ENCODE measurements around the gene CALN1. TPM values are rescaled to one million over a fixed set of nuclear protein-coding genes. Genes with fewer than 3 reads are reported as not detected.
"Not testable (repeated sequence)": the region's sequence is repeated elsewhere in the genome, so short reads cannot be mapped to it uniquely, and the experiment has no call there.

CALN1 gene
- total RNA-seq, 1 experiment from 2014 or later = not detected

DNA sequence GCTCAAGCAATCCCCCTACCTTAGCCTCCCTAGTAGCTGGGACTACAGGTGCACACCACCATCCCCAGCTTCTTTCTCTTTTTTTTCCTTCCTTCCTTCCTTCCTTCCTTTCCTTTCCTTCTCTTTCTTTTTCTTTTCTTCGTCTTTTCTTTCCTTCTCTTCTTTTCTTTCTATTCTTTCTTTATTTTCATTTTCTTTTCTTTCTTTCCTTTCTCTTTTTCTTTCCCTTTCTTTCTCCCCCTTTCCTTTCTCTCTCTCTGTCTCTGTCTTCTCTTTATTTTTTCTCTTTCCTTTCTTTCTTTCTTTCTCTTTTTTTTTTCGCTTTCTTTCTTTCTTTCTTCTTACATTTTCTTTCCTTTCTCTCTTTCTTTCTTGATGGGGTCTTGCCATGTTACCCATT is 658.9 kb downstream of the CALN1 start:
- Histone ChIP-seq H2AFZ (ENCODE audit: low read length) (no peak overlapping the region), H3K27ac (ENCODE audit: low read length) (no peak overlapping the region), H3K9me2 (replicated peaks; ENCODE audit: insufficient read depth, low read length) (no peaks in the 10 kb centered on the region), H3K79me2 (ENCODE audit: low read length) (no peaks in the 10 kb centered on the region), H3K4me1 (ENCODE audit: low read length) (no peaks in the 10 kb centered on the region), H3K27me3 (ENCODE audit: low read length) (no peaks in the 10 kb centered on the region), H4K20me1 (ENCODE audit: insufficient read depth, low read depth, low read length) (no peaks in the 10 kb centered on the region), H3K36me3 (ENCODE audit: insufficient read depth, low read length) (no peaks in the 10 kb centered on the region), H3K9ac (ENCODE audit: low read length) (no peak overlapping the region), H3K4me3 (ENCODE audit: low read length) (no peak overlapping the region), H3K4me2 (ENCODE audit: low read depth, low read length, poor library complexity, severe bottlenecking) (no peak overlapping the region), H3K9me3 (ENCODE audit: low read length) (no peaks in the 10 kb centered on the region; the same call in 1 of the 2 replicates)
- no peak for DNase-seq

DNA sequence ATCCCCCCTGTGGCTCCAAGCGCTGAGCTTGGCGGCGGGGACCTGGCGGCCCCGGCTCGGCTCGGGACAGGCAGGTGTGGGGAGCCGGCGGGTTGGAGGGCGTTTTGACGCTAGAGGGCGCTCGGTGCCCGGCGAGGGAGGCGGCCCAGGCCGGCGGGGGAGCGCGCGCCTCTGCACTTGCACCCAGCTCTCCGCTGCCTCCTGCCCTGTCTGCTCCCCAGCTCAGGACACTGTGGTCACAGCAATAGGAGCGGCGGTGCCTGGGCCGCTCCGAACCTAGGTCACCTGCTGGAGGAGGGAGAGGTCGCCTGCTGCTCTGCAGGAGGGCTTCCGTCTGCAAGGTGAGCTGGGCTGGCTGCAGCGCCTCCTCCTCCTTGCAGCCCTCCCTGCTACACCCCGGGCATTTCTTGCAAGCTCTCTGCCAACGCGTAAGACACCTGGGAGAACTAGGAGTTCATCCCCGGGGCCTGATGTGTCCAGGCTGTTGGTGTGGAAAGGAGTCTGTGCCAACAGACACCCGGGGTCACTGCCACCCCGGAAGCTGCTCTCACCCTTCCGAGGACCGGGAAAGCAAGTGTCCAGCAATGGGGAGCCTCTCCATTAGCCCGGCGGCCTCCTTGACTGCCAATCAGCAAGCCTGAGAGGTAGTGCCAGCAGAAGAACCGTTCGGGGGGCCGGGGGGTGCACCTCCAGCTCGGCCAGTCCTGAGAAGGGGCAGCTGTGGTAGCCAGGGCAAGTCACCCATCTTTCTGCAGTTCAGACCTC is 659.8 kb downstream of the CALN1 start:
- H4K20me1 ChIP-seq (ENCODE audit: insufficient read depth, low read depth, low read length) = no peaks in the 10 kb centered on the region
- no peaks in the 10 kb centered on the region for H3K9me2 ChIP-seq (replicated peaks; ENCODE audit: insufficient read depth, low read length)
- H3K4me1 ChIP-seq (ENCODE audit: low read length) = no peaks in the 10 kb centered on the region
- H3K27me3 ChIP-seq (ENCODE audit: low read length) = no peaks in the 10 kb centered on the region
- H3K36me3 ChIP-seq (ENCODE audit: insufficient read depth, low read length) = no peaks in the 10 kb centered on the region
- no peak overlapping the region for H3K9ac ChIP-seq (ENCODE audit: low read length)
- H3K4me2 ChIP-seq (ENCODE audit: low read depth, low read length, poor library complexity, severe bottlenecking) = no peak overlapping the region
- no peak overlapping the region for H3K4me3 ChIP-seq (ENCODE audit: low read length)
- H3K79me2 ChIP-seq (ENCODE audit: low read length) = no peaks in the 10 kb centered on the region
- H3K9me3 ChIP-seq (ENCODE audit: low read length) = no peaks in the 10 kb centered on the region; the same call in 1 of the 2 replicates
- no peak overlapping the region for H3K27ac ChIP-seq (ENCODE audit: low read length)
- H2AFZ ChIP-seq (ENCODE audit: low read length) = no peak overlapping the region
- DNase-seq = no peak

GRCh38 chr7:71750290-71750689 is 661.8 kb downstream of the CALN1 start:
- Histone ChIP-seq H2AFZ (ENCODE audit: low read length) (no peak overlapping the region), H3K4me1 (ENCODE audit: low read length) (no peaks in the 10 kb centered on the region), H3K4me3 (ENCODE audit: low read length) (no peak overlapping the region), H3K9me2 (replicated peaks; ENCODE audit: insufficient read depth, low read length) (no peaks in the 10 kb centered on the region), H3K9ac (ENCODE audit: low read length) (no peak overlapping the region), H3K79me2 (ENCODE audit: low read length) (no peaks in the 10 kb centered on the region), H3K4me2 (ENCODE audit: low read depth, low read length, poor library complexity, severe bottlenecking) (no peak overlapping the region), H3K9me3 (ENCODE audit: low read length) (no peaks in the 10 kb centered on the region), H4K20me1 (ENCODE audit: insufficient read depth, low read depth, low read length) (no peaks in the 10 kb centered on the region), H3K27me3 (ENCODE audit: low read length) (no peaks in the 10 kb centered on the region), H3K27ac (ENCODE audit: low read length) (no peak overlapping the region), H3K36me3 (ENCODE audit: insufficient read depth, low read length) (no peaks in the 10 kb centered on the region)
- DNase-seq = no peak

DNA sequence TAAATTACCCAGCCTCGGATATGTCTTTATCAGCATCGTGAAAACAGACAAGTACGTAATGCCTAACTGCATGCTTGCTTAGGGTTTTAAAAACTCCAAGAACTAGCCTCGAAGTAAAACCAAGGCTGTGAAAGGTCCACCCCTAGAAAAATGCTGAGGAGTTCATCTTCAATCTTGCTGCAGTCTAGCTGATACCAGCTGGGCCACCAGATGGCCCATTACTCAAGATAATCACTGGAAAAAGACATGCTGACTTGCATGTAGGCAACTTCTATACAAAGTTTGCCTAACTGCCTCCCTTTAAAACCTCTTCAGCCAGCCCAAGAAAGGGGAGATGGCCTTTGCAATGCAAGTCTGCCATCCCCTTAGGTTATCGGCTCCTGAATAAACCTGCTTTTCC is 666.1 kb downstream of the CALN1 start:
- H3K36me3 ChIP-seq (ENCODE audit: insufficient read depth, low read length) = no peaks in the 10 kb centered on the region
- no peak overlapping the region for H3K4me2 ChIP-seq (ENCODE audit: low read depth, low read length, poor library complexity, severe bottlenecking)
- H3K27ac ChIP-seq (ENCODE audit: low read length) = no peak overlapping the region
- no peaks in the 10 kb centered on the region for H4K20me1 ChIP-seq (ENCODE audit: insufficient read depth, low read depth, low read length)
- H3K9me3 ChIP-seq (ENCODE audit: low read length) = no peaks in the 10 kb centered on the region
- H3K4me3 ChIP-seq (ENCODE audit: low read length) = no peak overlapping the region
- no peak for DNase-seq
- no peaks in the 10 kb centered on the region for H3K9me2 ChIP-seq (replicated peaks; ENCODE audit: insufficient read depth, low read length)
- no peaks in the 10 kb centered on the region for H3K4me1 ChIP-seq (ENCODE audit: low read length)
- H3K9ac ChIP-seq (ENCODE audit: low read length) = no peak overlapping the region
- H2AFZ ChIP-seq (ENCODE audit: low read length) = no peak overlapping the region
- H3K79me2 ChIP-seq (ENCODE audit: low read length) = no peaks in the 10 kb centered on the region
- H3K27me3 ChIP-seq (ENCODE audit: low read length) = no peaks in the 10 kb centered on the region

DNA sequence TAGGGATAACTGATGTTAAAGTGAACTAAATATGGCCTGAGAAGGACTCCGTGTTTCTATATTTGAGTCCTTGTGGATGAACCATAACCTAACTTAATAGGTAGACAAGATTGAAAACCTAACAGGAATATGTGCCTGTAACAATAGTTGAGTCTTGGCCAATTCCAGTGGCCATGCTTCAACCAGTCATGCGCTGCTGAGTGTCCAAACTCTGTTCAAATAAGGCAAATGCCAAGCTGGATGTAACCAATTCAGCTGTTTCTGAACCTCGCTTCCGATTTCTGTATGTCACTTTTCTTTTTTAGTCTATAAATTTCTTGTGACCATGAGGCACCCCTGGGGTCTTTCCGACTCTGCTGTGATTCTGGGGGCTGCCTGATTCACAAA is 672.0 kb downstream of the CALN1 start:
- no peaks in the 10 kb centered on the region for H3K27me3 ChIP-seq (ENCODE audit: low read length)
- H4K20me1 ChIP-seq (ENCODE audit: insufficient read depth, low read depth, low read length) = no peaks in the 10 kb centered on the region
- H3K79me2 ChIP-seq (ENCODE audit: low read length) = no peaks in the 10 kb centered on the region
- DNase-seq = no peak
- H3K4me1 ChIP-seq (ENCODE audit: low read length) = no peaks in the 10 kb centered on the region
- H3K27ac ChIP-seq (ENCODE audit: low read length) = no peak overlapping the region
- no peaks in the 10 kb centered on the region for H3K9me2 ChIP-seq (replicated peaks; ENCODE audit: insufficient read depth, low read length)
- no peaks in the 10 kb centered on the region for H3K9me3 ChIP-seq (ENCODE audit: low read length)
- no peak overlapping the region for H3K9ac ChIP-seq (ENCODE audit: low read length)
- no peaks in the 10 kb centered on the region for H3K36me3 ChIP-seq (ENCODE audit: insufficient read depth, low read length)
- no peak overlapping the region for H3K4me2 ChIP-seq (ENCODE audit: low read depth, low read length, poor library complexity, severe bottlenecking)
- H3K4me3 ChIP-seq (ENCODE audit: low read length) = no peak overlapping the region
- H2AFZ ChIP-seq (ENCODE audit: low read length) = no peak overlapping the region

- H3K27ac ChIP-seq (ENCODE audit: low read length) = no peak overlapping the region
- H3K79me2 ChIP-seq (ENCODE audit: low read length) = no peaks in the 10 kb centered on the region
- no peaks in the 10 kb centered on the region for H3K36me3 ChIP-seq (ENCODE audit: insufficient read depth, low read length)
- H3K9me2 ChIP-seq (replicated peaks; ENCODE audit: insufficient read depth, low read length) = no peaks in the 10 kb centered on the region
- H3K4me3 ChIP-seq (ENCODE audit: low read length) = no peak overlapping the region
- no peak for DNase-seq
- H3K4me1 ChIP-seq (ENCODE audit: low read length) = no peaks in the 10 kb centered on the region
- H3K9me3 ChIP-seq (ENCODE audit: low read length) = no peaks in the 10 kb centered on the region
- no peak overlapping the region for H3K4me2 ChIP-seq (ENCODE audit: low read depth, low read length, poor library complexity, severe bottlenecking)
- H3K27me3 ChIP-seq (ENCODE audit: low read length) = no peaks in the 10 kb centered on the region
- H2AFZ ChIP-seq (ENCODE audit: low read length) = no peak overlapping the region
- H3K9ac ChIP-seq (ENCODE audit: low read length) = no peak overlapping the region
- H4K20me1 ChIP-seq (ENCODE audit: insufficient read depth, low read depth, low read length) = no peaks in the 10 kb centered on the region
Observed at GRCh38 chr7:71739520-71740173, 672.5 kb downstream of the CALN1 start.

DNA sequence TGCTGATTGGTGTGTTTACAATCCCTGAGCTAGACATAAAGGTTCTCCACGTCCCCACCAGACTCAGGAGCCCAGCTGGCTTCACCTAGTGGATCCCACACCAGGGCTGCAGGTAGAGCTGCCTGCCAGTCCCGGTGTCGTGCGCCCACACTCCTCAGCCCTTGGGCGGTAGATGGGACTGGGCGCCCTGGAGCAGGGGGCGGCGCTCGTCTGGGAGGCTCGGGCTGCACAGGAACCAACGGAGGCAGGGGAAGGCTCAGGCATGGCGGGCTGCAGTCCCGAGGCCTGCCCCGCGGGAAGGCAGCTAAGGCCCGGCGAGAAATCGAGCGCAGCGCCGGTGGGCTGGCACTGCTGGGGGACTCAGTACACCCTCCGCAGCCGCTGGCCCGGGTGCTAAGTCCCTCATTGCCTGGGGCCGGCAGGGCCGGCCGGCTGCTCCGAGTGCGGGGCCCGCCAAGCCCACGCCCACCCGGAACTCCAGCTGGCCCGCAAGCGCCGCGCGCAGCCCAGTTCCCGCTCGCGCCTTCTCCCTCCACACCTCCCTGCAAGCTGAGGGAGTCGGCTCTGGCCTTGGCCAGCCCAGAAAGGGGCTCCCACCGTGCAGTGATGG is 674.1 kb downstream of the CALN1 start:
- not testable (repeated sequence) for H3K36me3 ChIP-seq (ENCODE audit: insufficient read depth, low read length); H3K4me2 ChIP-seq (ENCODE audit: low read depth, low read length, poor library complexity, severe bottlenecking); H3K79me2 ChIP-seq (ENCODE audit: low read length); H3K27ac ChIP-seq (ENCODE audit: low read length); H3K9ac ChIP-seq (ENCODE audit: low read length); H4K20me1 ChIP-seq (ENCODE audit: insufficient read depth, low read depth, low read length); H3K9me2 ChIP-seq (replicated peaks; ENCODE audit: insufficient read depth, low read length); H3K27me3 ChIP-seq (ENCODE audit: low read length); H3K4me1 ChIP-seq (ENCODE audit: low read length); H3K9me3 ChIP-seq (ENCODE audit: low read length); H2AFZ ChIP-seq (ENCODE audit: low read length); DNase-seq; H3K4me3 ChIP-seq (ENCODE audit: low read length)

GRCh38 chr7:71735961-71736556 is 676.1 kb downstream of the CALN1 start:
- DNase-seq = peak; percentile 88
- no peak overlapping the region for H3K27ac ChIP-seq (ENCODE audit: low read length)
- H2AFZ ChIP-seq (ENCODE audit: low read length) = no peak overlapping the region
- H3K4me2 ChIP-seq (ENCODE audit: low read depth, low read length, poor library complexity, severe bottlenecking) = no peak overlapping the region
- no peak overlapping the region for H3K9ac ChIP-seq (ENCODE audit: low read length)
- no peaks in the 10 kb centered on the region for H3K79me2 ChIP-seq (ENCODE audit: low read length)
- H3K9me3 ChIP-seq (ENCODE audit: low read length) = no peaks in the 10 kb centered on the region
- H3K36me3 ChIP-seq (ENCODE audit: insufficient read depth, low read length) = no peaks in the 10 kb centered on the region
- no peak overlapping the region for H3K4me3 ChIP-seq (ENCODE audit: low read length)
- no peaks in the 10 kb centered on the region for H3K27me3 ChIP-seq (ENCODE audit: low read length)
- no peaks in the 10 kb centered on the region for H3K9me2 ChIP-seq (replicated peaks; ENCODE audit: insufficient read depth, low read length)
- no peaks in the 10 kb centered on the region for H3K4me1 ChIP-seq (ENCODE audit: low read length)
- no peaks in the 10 kb centered on the region for H4K20me1 ChIP-seq (ENCODE audit: insufficient read depth, low read depth, low read length)
